Vagina (tissue), 2 donors: Measurements from ENCODE around the gene SLC39A1. TPM values are rescaled to one million over a fixed set of nuclear protein-coding genes. Genes with fewer than 3 reads are reported as not detected.
"Not testable (repeated sequence)": the region's sequence is repeated elsewhere in the genome, so short reads cannot be mapped to it uniquely, and the experiment has no call there.

Source experiments
- DNase-seq, 2 donors: peaks; one replicate each; pipeline ENCODE4 v3.0.0-alpha.2; 2017; ENCODE audit errors: extremely low spot score in 2 of 2
- H3K27ac ChIP-seq: fragments of 200-600 bp; sonication (generic); one replicate; pipeline ENCODE4 v1.5.1; 2019
- H3K27me3 ChIP-seq: fragments of 200-600 bp; sonication (generic); one replicate; pipeline ENCODE4 v1.5.1; 2019
- H3K36me3 ChIP-seq, 2 donors: fragments of 200-600 bp; sonication (generic); one replicate each; pipeline ENCODE4 v1.5.1; 2017 to 2019
- H3K4me1 ChIP-seq: fragments of 200-600 bp; sonication (generic); one replicate; pipeline ENCODE4 v1.5.1; 2019
- H3K4me3 ChIP-seq, 2 donors: fragments of 200-600 bp; sonication (generic); 1 replicate in 1 of 2; 2 replicates in 1 of 2; pipeline ENCODE4 v1.5.1; 2016 to 2019
- H3K9me3 ChIP-seq: fragments of 200-600 bp; sonication (generic); one replicate; pipeline ENCODE4 v1.5.1; 2019
- POLR2A ChIP-seq, 2 donors: fragments of 450-650 bp; IDR thresholded peaks; one replicate each; pipeline ENCODE4 v1.6.1; 2017; ENCODE audit warnings: antibody characterized with exemption in 2 of 2, mild to moderate bottlenecking in 2 of 2, moderate library complexity in 2 of 2
- POLR2AphosphoS5 ChIP-seq, 2 donors: sonication (generic); formaldehyde crosslinking; IDR thresholded peaks; one replicate each; pipeline ENCODE4 v1.9.0; 2017; ENCODE audit warnings: antibody characterized with exemption in 2 of 2, mild to moderate bottlenecking in 2 of 2, low read depth in 1 of 2; ENCODE audit not compliant: insufficient read depth in 1 of 2
- intact Hi-C: fragments of 100-400 bp; cut with DNase I; formaldehyde crosslinking; loops from one replicate; pipeline ENCODE4 v1.15.1; 2023
- total RNA-seq: library from RNA; depleted of rRNA; stranded (reverse); fragments of >200 nt; gene quantifications from one replicate; pipeline ENCODE4 v1.2.3, GENCODE V29; 2016
- TF ChIP-seq, protein P1 (sequence below), 3 experiments: fragments of 450-650 bp in 2 of 3; fragments of 200-600 bp in 1 of 3; sonication (generic) in 1 of 3; IDR thresholded peaks; one replicate each; pipeline ENCODE4 v1.5.1; 2017 to 2019; ENCODE audit warnings: antibody characterized with exemption in 3 of 3, mild to moderate bottlenecking in 2 of 3, moderate library complexity in 2 of 3

Gene SLC39A1, protein sequence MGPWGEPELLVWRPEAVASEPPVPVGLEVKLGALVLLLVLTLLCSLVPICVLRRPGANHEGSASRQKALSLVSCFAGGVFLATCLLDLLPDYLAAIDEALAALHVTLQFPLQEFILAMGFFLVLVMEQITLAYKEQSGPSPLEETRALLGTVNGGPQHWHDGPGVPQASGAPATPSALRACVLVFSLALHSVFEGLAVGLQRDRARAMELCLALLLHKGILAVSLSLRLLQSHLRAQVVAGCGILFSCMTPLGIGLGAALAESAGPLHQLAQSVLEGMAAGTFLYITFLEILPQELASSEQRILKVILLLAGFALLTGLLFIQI
- 77.8 TPM for total RNA-seq

DNA sequence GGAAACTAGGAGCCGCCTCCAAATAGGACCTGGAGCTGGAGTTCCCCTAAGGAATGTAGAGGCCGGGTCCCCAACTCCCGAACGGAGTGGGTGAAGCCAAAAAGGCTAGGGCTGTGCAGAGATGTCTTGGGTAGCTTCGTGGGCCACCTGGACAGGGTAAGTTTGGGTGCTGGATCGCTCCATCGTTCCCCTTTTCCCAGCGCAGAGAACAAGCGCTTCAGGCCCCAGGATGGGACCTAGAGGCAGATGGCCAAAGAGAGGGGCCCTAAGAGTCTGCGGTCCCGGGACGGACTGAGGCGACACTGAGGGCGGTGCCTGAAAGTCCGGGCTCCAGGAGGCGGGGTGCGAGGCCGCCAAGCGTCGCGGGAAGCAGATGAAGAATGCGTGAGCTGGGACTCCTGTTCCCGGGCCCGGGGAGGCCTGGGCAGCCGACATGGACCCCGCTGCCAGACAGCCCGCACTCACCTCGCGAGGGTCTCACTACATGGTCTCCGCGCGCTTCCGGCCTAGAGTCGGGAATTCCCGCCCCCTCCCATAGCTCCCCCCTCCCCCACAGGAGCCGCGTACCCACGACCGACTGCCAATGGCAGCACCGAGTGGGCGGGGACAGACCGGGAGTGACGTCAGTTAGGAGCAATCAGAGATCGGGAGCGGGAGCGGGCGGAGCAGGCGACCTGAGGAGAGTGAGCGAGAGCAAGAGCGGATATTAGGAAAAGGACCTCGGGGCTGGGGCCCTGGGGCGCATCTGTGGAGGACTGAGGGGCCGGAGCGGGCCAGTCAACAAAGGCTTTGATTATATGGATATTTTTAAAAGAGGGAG, at the start of gene SLC39A1:
Gene SLC39A1, minus strand, starts transcription at position 508 of the 820 bp plus-strand sequence. CDS start 822 bp downstream, outside the sequence.
- peaks cover 62% of the 10 kb centered on the region for H3K4me1 ChIP-seq
- TF ChIP-seq POLR2AphosphoS5 (IDR thresholded peaks at IDR 0.05; ENCODE audit: insufficient read depth in 1 of 2, low read depth in 1 of 2) (peak; percentile 90 to 95), POLR2A (IDR thresholded peaks at IDR 0.05) (peak in 1 of 2 donors; percentile 79)
- TF ChIP-seq, protein P1, sequence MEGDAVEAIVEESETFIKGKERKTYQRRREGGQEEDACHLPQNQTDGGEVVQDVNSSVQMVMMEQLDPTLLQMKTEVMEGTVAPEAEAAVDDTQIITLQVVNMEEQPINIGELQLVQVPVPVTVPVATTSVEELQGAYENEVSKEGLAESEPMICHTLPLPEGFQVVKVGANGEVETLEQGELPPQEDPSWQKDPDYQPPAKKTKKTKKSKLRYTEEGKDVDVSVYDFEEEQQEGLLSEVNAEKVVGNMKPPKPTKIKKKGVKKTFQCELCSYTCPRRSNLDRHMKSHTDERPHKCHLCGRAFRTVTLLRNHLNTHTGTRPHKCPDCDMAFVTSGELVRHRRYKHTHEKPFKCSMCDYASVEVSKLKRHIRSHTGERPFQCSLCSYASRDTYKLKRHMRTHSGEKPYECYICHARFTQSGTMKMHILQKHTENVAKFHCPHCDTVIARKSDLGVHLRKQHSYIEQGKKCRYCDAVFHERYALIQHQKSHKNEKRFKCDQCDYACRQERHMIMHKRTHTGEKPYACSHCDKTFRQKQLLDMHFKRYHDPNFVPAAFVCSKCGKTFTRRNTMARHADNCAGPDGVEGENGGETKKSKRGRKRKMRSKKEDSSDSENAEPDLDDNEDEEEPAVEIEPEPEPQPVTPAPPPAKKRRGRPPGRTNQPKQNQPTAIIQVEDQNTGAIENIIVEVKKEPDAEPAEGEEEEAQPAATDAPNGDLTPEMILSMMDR (IDR thresholded peaks at IDR 0.05), result peak in 1 of 3 experiments; percentile 22
- intact Hi-C loops, result no loop called here

DNA sequence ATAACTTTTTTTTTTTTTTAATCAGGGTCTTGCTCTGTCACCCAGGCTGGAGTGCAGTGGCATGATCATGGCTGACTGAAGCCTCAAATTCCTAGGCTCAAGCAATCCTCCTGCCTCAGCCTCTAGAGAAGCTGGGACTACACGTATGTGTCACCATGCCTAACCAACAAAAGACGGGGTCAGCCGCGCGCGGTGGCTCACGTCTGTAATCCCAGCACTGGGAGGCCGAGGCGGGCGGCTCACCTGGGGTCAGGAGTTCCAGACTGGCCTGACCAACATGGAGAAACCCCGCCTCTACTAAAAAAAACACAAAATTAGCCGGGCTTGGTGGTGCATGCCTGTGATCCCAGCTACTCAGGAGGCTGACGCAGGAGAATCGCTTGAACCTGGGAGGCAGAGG, 49.2 kb upstream of the SLC39A1 start:
- H3K4me3 ChIP-seq, H3K27ac ChIP-seq, H3K9me3 ChIP-seq, DNase-seq, H3K27me3 ChIP-seq, H3K36me3 ChIP-seq, H3K4me1 ChIP-seq, intact Hi-C loops: not testable (repeated sequence)

More for the DNA sequence above, at the start of gene SLC39A1:
- H3K9me3 ChIP-seq, result no peaks in the 10 kb centered on the region
- peaks cover 0 to 9% of the 10 kb centered on the region in 2 donors for H3K36me3 ChIP-seq
- peak within 1 kb of the TSS; percentile 59 to 81 for H3K4me3 ChIP-seq
- H3K27me3 ChIP-seq, result no peaks in the 10 kb centered on the region
- DNase-seq, result peak in 1 of 2 donors; percentile 99
- peak within 1 kb of the TSS; percentile 96 for H3K27ac ChIP-seq

DNA sequence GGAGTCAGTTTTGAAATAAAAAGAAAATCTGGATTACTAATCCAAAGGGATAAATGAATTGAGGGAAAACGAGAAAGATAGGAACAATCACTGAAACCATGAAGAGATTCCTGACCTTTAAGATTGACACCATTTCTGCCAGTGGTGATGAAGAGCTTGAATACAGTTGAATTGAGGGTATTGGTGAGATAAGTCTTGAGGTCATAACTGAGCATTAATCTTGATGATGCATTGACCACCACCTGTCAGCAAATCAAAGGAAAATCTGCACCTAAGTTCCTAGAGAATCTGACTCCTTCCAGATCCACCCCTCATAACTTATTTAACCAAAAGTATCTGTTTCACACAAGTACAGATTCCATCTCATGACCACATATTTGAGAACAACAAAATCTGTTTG, 48.8 kb upstream of the SLC39A1 start:
- H3K9me3 ChIP-seq, result no peaks in the 10 kb centered on the region
- no peaks in the 10 kb centered on the region for H3K36me3 ChIP-seq
- TF ChIP-seq POLR2A (IDR thresholded peaks at IDR 0.05) (no peak), POLR2AphosphoS5 (IDR thresholded peaks at IDR 0.05; ENCODE audit: insufficient read depth in 1 of 2, low read depth in 1 of 2) (no peak)
- TF ChIP-seq, protein P1 (IDR thresholded peaks at IDR 0.05), result no peak
- intact Hi-C loops, result no loop called here
- DNase-seq, result no peak
- no peak overlapping the region for H3K4me3 ChIP-seq
- H3K27ac ChIP-seq, result no peak overlapping the region
- no peaks in the 10 kb centered on the region for H3K27me3 ChIP-seq
- H3K4me1 ChIP-seq, result no peaks in the 10 kb centered on the region

DNA sequence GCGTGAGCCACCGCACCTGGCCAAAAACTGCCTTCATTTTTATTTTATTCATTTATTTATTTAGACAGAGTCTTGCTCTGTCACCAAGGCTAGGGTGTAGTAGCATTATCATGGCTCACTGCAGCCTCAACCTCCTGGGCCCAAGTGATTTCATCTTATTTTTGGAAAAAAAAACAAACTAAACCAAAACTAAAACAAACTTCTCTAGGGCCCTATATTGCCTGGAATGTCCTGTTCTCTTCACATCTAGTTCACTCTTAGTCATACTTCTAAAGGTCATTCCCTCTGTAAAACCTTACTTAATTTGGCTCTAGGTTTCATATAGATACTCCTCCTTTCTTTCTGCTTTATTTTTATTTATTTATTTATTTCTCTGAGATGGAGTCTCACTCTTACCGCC, 42.8 kb upstream of the SLC39A1 start:
- Histone ChIP-seq H3K4me3 (no peak overlapping the region), H3K9me3 (no peaks in the 10 kb centered on the region), H3K27ac (no peak overlapping the region), H3K36me3 (no peaks in the 10 kb centered on the region), H3K27me3 (no peaks in the 10 kb centered on the region), H3K4me1 (no peaks in the 10 kb centered on the region)
- DNase-seq, result no peak
- intact Hi-C loops, result no loop called here
- TF ChIP-seq, protein P1 (IDR thresholded peaks at IDR 0.05), result no peak
- TF ChIP-seq POLR2A (IDR thresholded peaks at IDR 0.05) (no peak), POLR2AphosphoS5 (IDR thresholded peaks at IDR 0.05; ENCODE audit: insufficient read depth in 1 of 2, low read depth in 1 of 2) (no peak)

DNA sequence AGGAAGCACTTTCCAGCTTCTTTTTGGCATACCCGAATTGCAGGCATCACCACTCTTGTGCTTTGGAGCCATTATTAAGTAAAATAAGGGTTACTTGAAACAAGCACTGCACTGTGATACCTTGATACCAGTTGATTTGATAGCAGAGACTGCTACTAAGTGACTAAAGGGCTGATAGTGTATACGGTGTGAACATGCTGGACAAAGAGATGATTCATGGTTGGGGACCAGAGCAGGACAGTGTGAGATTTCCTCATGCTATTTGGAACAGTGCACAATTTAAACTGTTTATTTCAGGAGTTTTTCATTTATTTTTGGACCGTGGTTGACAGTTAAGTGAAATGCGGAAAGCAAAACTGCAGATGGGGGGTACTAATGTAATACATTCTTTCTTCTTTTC, 37.1 kb upstream of the SLC39A1 start:
- intact Hi-C loops, result no loop called here
- TF ChIP-seq, protein P1 (IDR thresholded peaks at IDR 0.05), result no peak
- TF ChIP-seq POLR2AphosphoS5 (IDR thresholded peaks at IDR 0.05; ENCODE audit: insufficient read depth in 1 of 2, low read depth in 1 of 2), result no peak
- TF ChIP-seq POLR2A (IDR thresholded peaks at IDR 0.05), result no peak
- Histone ChIP-seq H3K4me3 (no peak overlapping the region), H3K27me3 (no peaks in the 10 kb centered on the region), H3K27ac (no peak overlapping the region), H3K4me1 (no peaks in the 10 kb centered on the region), H3K36me3 (peaks cover 0 to 2% of the 10 kb centered on the region in 2 donors), H3K9me3 (no peaks in the 10 kb centered on the region)
- no peak for DNase-seq

DNA sequence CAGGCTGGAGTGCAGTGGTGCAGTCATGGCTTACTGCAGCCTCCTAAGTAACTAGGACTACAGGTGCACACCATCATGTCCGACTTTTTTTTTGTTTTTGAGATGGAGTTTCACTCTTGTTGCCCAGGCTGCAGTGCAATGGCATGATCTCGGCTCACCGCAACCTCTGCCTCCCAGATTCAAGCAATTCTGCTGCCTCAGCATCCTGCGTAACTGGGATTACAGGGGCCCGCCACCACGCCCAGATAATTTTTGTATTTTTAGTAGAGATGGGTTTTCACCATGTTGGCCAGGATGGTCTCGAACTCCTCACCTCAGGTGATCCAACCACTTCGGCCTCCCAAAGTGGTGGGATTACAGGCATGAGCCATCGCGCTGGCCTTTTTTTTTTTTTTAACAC, 33.5 kb upstream of the SLC39A1 start:
- DNase-seq, H3K4me3 ChIP-seq, intact Hi-C loops, H3K9me3 ChIP-seq, H3K27ac ChIP-seq, H3K27me3 ChIP-seq: not testable (repeated sequence)
- Histone ChIP-seq H3K4me1 (peaks cover 14% of the 10 kb centered on the region), H3K36me3 (peaks cover 0 to 33% of the 10 kb centered on the region in 2 donors)
